ENCODE measurements around the gene GRK4.

The GRK4 gene

GRCh38 chr4:3073158-3074077 lies 110.0 kb downstream of the GRK4 start:
- DNase-seq: no peak

- DNase-seq: peak; percentile 95 to 96
Measured at GRCh38 chr4:3074078-3074845, 110.9 kb downstream of the GRK4 start, which contains the start of the genes HTT and HTT-AS. Gene HTT, plus strand, starts transcription at chr4:3074681. Its CDS starts 145 bp downstream, at chr4:3074826. Gene HTT-AS, minus strand, starts transcription at chr4:3074538.

GRCh38 chr4:3074846-3075651 lies 111.7 kb downstream of the GRK4 start:
- peak; percentile 46 to 60 for DNase-seq

DNA sequence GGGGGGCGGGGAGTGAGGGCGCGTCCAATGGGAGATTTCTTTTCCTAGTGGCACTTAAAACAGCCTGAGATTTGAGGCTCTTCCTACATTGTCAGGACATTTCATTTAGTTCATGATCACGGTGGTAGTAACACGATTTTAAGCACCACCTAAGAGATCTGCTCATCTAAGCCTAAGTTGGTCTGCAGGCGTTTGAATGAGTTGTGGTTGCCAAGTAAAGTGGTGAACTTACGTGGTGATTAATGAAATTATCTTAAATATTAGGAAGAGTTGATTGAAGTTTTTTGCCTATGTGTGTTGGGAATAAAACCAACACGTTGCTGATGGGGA lies 112.2 kb downstream of the GRK4 start:
- no peak for DNase-seq

GRCh38 chr4:3077796-3078195 lies 114.4 kb downstream of the GRK4 start:
- no peak for DNase-seq

- no peak for DNase-seq
Measured at GRCh38 chr4:3079694-3080123, 116.3 kb downstream of the GRK4 start.

- no peak for DNase-seq
Measured at GRCh38 chr4:3082925-3083515, 119.6 kb downstream of the GRK4 start.

DNA sequence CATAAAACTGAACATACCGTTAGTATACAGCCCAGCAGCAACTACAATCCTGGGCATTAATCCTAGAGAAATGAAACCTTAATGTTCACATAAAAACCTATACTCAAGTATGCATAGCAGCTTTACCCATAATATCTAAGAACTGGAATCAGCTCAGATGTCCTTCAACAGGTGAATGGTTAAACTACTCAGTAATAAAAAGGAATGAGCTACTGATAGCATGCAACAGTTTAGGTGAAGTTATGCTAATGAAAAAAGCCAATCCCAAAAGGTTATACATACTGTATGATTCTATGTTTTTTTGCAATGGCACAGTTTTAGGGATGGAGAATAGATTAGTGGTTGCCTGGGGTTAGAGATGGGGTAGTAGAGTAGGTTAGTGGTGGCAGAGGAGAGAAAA lies 120.4 kb downstream of the GRK4 start:
- no peak for DNase-seq

DNA sequence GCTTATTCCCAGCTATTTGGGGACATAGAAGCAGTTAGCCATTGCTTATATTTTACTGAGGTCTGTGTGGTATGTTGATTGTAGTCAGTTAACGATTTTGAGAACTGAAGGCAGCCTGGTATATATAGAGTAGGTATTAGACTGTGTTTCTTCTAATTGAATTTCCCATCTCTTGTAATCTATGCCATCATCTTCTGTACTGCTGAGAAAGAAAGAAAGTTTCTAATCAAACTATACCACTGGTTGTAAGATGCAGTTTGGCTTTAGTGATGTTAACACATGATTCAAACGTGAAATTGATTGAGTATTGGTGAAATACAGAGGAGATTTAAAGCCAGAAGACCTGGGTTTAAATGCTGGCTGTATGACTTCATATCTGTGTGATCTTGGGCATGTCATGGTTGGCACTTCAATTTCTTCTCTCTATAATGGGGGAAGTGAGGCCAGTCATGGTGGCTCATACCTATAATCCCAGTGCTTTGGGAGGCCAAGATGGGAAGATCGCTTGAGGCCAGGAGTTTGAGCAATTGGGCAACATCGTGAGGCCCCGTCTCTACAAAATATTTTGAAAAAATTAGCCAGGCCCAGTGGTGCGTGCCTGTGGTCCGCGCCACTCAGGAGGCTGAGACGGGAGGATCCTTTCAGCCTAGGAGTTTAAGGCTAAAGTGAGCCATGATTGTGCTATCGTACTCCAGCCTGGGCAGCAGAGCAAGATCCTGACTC lies 122.7 kb downstream of the GRK4 start:
- no peak for DNase-seq

- no peak for DNase-seq
Measured at GRCh38 chr4:3087115-3087797, 123.9 kb downstream of the GRK4 start.
